ENCODE data around the gene TMEM255B.
"Not testable (repeated sequence)": the region's sequence is repeated elsewhere in the genome, so short reads cannot be mapped to it uniquely, and the experiment has no call there.

The TMEM255B gene

DNA sequence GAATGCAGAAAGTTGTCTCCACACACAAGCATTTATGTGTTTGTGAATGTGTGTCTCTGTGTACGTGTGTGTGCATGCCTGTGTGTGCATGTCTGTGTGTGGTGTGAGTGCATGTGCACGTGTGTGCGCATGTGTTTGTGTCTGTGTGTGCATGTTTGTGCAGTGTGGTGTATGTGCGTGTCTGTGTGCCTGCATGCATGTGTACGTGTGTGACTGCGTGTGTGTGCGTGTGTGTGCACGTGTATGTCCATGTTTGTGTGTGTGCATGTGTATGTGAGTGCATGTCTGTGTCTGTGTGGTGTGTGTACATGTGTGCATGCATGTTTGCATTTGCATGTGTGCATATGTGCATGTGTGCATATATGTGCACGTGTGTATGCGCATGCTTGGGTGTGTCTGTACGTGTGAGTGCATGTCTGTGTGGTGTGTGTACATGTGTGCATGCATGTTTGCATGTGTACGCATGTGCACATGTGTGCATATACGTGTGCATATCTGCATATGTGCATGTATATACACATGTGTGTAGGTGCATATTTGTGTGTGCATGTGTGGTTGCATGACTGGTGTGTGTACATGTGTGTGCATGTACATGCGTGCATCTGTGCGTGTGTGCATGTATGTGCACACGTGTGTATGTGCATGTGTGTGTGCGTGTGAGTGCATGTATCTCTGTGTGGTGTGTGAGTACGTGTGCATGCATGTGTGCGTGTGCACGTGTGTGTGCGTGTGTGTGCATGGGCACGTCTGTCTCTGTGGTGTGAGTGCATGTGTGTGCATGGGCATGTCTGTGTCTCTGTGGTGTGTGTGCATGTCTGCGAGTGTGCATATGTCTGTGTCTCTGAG is 8.2 kb upstream of the TMEM255B start:
- Histone ChIP-seq H3K4me3 (ENCODE audit: low read length in 2 of 2) (no peak overlapping the region), H3K4me1 (ENCODE audit: control insufficient read depth, insufficient read depth, low read length) (no peaks in the 10 kb centered on the region), H3K27me3 (ENCODE audit: control insufficient read depth in 1 of 2, insufficient read depth in 2 of 2, low read length in 2 of 2) (peaks cover 6 to 12% of the 10 kb centered on the region in 2 donors), H3K9ac (ENCODE audit: low read length in 2 of 2) (no peak overlapping the region), H3K27ac (ENCODE audit: low read length) (no peak overlapping the region), H3K9me3 (ENCODE audit: control insufficient read depth in 2 of 2, low read length in 2 of 2) (no peaks in the 10 kb centered on the region), H3K36me3 (ENCODE audit: control insufficient read depth in 2 of 2, insufficient read depth in 2 of 2, low read length in 2 of 2) (no peaks in the 10 kb centered on the region)

DNA sequence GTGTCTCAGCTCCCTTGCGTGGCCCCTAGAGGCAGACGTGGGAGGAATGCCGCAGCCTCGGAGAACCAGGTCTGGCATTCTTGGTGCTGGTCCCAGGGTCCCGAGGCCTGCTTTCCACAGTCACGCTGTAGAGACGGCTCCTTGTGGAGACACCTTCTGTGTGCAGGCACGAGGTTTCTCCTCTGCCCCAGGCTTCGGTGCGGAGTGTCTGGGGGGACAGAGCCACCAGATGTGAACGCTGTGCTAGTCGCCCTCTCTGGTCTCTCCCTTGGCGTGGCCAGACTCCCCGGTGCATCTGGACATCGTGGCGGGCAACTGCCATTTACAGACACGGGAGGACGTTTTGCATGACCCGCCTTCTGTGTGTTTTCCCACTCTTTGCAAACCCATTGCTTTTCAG is 7.5 kb upstream of the TMEM255B start:
- Histone ChIP-seq H3K4me1 (ENCODE audit: control insufficient read depth, insufficient read depth, low read length) (no peaks in the 10 kb centered on the region), H3K27ac (ENCODE audit: low read length) (no peak overlapping the region), H3K36me3 (ENCODE audit: control insufficient read depth in 2 of 2, insufficient read depth in 2 of 2, low read length in 2 of 2) (no peaks in the 10 kb centered on the region), H3K9ac (ENCODE audit: low read length in 2 of 2) (no peak overlapping the region), H3K9me3 (ENCODE audit: control insufficient read depth in 2 of 2, low read length in 2 of 2) (no peaks in the 10 kb centered on the region), H3K4me3 (ENCODE audit: low read length in 2 of 2) (no peak overlapping the region), H3K27me3 (ENCODE audit: control insufficient read depth in 1 of 2, insufficient read depth in 2 of 2, low read length in 2 of 2) (peaks cover 6 to 12% of the 10 kb centered on the region in 2 donors)

DNA sequence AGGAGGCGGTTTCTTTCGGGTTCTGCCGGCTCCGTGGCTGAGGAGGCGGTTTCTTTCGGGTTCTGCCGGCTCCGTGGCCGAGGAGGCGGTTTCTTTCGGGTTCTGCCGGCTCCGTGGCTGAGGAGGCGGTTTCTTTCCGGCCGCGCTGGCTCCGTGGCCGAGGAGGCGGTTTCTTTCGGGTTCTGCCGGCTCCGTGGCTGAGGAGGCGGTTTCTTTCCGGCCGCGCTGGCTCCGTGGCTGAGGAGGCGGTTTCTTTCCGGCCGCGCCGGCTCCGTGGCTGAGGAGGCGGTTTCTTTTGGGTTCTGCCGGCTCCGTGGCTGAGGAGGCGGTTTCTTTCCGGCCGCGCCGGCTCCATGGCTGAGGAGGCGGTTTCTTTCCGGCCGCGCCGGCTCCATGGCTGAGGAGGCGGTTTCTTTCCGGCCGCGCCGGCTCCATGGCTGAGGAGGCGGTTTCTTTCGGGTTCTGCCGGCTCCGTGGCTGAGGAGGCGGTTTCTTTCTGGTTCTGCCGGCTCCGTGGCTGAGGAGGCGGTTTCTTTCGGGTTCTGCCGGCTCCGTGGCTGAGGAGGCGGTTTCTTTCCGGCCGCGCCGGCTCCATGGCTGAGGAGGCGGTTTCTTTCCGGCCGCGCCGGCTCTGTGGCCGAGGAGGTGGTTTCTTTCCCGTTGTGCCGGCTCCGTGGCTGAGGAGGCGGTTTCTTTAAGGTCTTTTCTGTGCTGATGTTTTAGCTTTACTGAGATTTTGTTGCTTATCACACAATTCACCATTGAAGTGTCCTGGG is 6.6 kb upstream of the TMEM255B start:
- not testable (repeated sequence) for H3K9me3 ChIP-seq (ENCODE audit: control insufficient read depth in 2 of 2, low read length in 2 of 2); H3K4me1 ChIP-seq (ENCODE audit: control insufficient read depth, insufficient read depth, low read length); H3K4me3 ChIP-seq (ENCODE audit: low read length in 2 of 2); H3K9ac ChIP-seq (ENCODE audit: low read length in 2 of 2); H3K27ac ChIP-seq (ENCODE audit: low read length); H3K36me3 ChIP-seq (ENCODE audit: control insufficient read depth in 2 of 2, insufficient read depth in 2 of 2, low read length in 2 of 2)
- peaks cover 6 to 12% of the 10 kb centered on the region in 2 donors for H3K27me3 ChIP-seq (ENCODE audit: control insufficient read depth in 1 of 2, insufficient read depth in 2 of 2, low read length in 2 of 2)

DNA sequence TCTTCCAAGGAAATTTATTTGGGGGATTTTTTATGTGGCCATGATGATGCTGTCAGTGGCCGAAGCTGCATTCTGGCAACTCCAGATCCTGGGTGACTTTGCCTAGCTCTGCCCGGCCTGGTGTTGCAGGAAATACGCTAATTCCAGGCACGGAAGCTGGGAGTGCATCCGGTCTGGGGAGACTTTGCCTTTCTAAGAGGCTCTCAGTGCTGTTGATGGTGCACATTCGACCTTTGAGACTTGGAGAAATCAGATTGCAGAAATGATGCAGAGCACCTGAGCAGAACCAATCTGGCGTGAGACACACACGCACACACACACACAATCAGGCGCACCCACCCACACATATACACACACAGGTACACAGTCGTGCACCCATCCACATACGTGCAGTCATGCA is 5.9 kb upstream of the TMEM255B start:
- Histone ChIP-seq H3K27ac (ENCODE audit: low read length) (no peak overlapping the region), H3K9me3 (ENCODE audit: control insufficient read depth in 2 of 2, low read length in 2 of 2) (no peaks in the 10 kb centered on the region), H3K9ac (ENCODE audit: low read length in 2 of 2) (no peak overlapping the region), H3K36me3 (ENCODE audit: control insufficient read depth in 2 of 2, insufficient read depth in 2 of 2, low read length in 2 of 2) (no peaks in the 10 kb centered on the region), H3K4me3 (ENCODE audit: low read length in 2 of 2) (no peak overlapping the region), H3K27me3 (ENCODE audit: control insufficient read depth in 1 of 2, insufficient read depth in 2 of 2, low read length in 2 of 2) (peaks cover 6 to 12% of the 10 kb centered on the region in 2 donors), H3K4me1 (ENCODE audit: control insufficient read depth, insufficient read depth, low read length) (peaks cover 2% of the 10 kb centered on the region)

DNA sequence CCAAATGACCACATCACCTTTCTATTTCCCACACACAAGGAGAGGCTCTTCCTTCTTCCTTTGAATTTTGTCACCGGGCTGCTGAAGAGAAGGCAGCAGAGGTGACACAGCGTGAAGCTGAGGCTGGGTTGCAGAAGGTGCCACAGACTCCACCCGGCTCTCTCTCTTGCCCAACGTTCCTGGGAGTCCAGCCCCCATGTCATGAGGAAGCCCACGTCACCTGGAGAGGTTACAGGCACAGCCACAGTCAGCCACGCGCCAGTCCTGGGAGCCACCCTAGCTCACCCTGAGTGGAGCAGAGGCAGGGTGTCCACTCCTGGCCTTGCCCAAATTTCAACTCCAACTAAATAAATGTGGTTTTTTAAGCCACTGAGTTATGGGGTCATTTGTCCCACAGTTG is 4.8 kb upstream of the TMEM255B start:
- Histone ChIP-seq H3K27me3 (ENCODE audit: control insufficient read depth in 1 of 2, insufficient read depth in 2 of 2, low read length in 2 of 2) (peaks cover 6 to 12% of the 10 kb centered on the region in 2 donors), H3K4me3 (ENCODE audit: low read length in 2 of 2) (no peak overlapping the region), H3K27ac (ENCODE audit: low read length) (no peak overlapping the region), H3K36me3 (ENCODE audit: control insufficient read depth in 2 of 2, insufficient read depth in 2 of 2, low read length in 2 of 2) (no peaks in the 10 kb centered on the region), H3K4me1 (ENCODE audit: control insufficient read depth, insufficient read depth, low read length) (peaks cover 9% of the 10 kb centered on the region), H3K9me3 (ENCODE audit: control insufficient read depth in 2 of 2, low read length in 2 of 2) (no peaks in the 10 kb centered on the region), H3K9ac (ENCODE audit: low read length in 2 of 2) (no peak overlapping the region)

DNA sequence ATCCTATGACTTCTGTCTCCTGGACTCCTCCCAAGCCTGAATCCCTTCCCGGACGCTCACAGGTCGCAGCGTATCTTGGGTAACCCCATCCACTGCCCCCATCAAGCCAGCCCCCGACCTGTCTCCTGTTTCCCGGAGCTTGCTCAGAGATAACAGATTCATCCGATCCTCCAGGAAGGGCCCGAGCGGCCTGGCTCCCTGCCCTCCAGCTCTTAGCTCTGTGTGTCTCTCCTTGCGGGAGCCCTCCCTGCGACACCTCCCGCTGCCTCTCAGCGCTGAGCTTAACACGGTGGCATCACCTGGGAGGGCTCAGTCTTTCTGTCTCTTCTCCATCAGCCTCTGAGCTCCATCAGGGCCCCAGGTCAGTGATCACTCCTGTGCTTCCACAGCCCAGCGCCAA is 4.3 kb upstream of the TMEM255B start:
- Histone ChIP-seq H3K9me3 (ENCODE audit: control insufficient read depth in 2 of 2, low read length in 2 of 2) (no peaks in the 10 kb centered on the region), H3K36me3 (ENCODE audit: control insufficient read depth in 2 of 2, insufficient read depth in 2 of 2, low read length in 2 of 2) (no peaks in the 10 kb centered on the region), H3K4me3 (ENCODE audit: low read length in 2 of 2) (no peak overlapping the region), H3K4me1 (ENCODE audit: control insufficient read depth, insufficient read depth, low read length) (peaks cover 14% of the 10 kb centered on the region), H3K9ac (ENCODE audit: low read length in 2 of 2) (no peak overlapping the region), H3K27ac (ENCODE audit: low read length) (no peak overlapping the region), H3K27me3 (ENCODE audit: control insufficient read depth in 1 of 2, insufficient read depth in 2 of 2, low read length in 2 of 2) (peaks cover 6 to 14% of the 10 kb centered on the region in 2 donors)

DNA sequence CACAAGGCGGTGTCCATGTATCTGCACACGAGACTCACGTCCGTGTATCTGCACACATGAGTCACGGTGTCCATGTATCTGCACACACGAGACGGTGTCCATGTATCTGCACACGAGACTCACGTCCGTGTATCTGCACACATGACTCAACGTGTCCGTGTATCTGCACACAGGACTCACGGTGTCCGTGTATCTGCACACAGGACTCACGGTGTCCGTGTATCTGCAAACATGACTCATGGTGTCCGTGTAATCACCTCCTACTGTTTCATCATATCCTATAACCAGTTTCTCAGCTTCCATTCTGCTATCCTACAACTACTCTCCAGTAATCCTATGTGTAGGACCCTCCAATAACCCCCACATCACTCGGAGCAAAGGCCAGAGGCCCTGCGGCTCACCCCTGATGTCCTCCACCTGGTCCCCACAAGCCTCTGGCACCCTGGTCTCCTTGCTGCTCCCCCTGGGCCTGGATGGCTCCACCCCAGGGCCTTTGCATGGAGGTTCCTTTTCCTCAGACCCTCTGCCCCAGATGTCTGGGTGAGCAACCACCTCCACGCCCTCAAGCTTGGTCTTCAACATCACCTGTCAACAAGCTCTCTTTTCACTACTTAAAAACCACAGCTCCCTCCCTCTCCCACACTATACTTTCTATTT is 2.5 kb upstream of the TMEM255B start:
- H3K9ac ChIP-seq (ENCODE audit: low read length in 2 of 2), result no peak overlapping the region
- H3K27me3 ChIP-seq (ENCODE audit: control insufficient read depth in 1 of 2, insufficient read depth in 2 of 2, low read length in 2 of 2), result peaks cover 6 to 18% of the 10 kb centered on the region in 2 donors
- no peaks in the 10 kb centered on the region for H3K36me3 ChIP-seq (ENCODE audit: control insufficient read depth in 2 of 2, insufficient read depth in 2 of 2, low read length in 2 of 2)
- no peaks in the 10 kb centered on the region for H3K9me3 ChIP-seq (ENCODE audit: control insufficient read depth in 2 of 2, low read length in 2 of 2)
- peaks cover 18% of the 10 kb centered on the region for H3K4me1 ChIP-seq (ENCODE audit: control insufficient read depth, insufficient read depth, low read length)
- no peak overlapping the region for H3K27ac ChIP-seq (ENCODE audit: low read length)
- no peak overlapping the region for H3K4me3 ChIP-seq (ENCODE audit: low read length in 2 of 2)

DNA sequence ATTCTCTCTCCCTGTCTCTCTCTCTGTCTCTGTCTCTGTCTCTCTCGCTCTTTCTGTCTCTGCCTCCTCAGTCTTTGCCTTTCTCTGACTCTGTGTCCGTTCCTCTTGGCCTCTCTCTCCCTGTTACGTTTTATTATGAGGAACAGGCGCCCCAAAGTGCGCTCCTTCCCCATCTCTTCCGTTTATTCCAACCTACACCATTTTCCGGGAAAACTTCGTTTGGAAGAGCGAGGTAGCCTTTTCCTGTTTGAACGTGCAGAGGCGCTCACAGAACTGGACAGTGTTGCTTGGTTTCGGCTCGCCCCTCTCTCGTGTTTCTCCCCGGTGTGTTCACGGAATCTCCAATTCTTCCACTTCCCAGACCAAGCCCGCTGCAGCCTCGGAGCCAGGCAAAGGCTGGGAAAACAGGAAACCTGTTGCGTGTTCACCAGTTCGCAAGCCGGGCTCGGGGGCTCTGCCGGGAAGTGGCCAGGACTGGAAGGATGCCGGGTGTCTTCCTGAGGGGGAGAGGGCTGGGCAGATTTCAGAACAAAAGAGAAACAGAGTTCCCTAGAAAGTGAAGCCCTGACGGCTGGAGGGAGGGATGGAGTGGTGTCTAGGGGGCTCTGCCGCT is 605 bp downstream of the TMEM255B start:
- no peaks in the 10 kb centered on the region for H3K36me3 ChIP-seq (ENCODE audit: control insufficient read depth in 2 of 2, insufficient read depth in 2 of 2, low read length in 2 of 2)
- no peak overlapping the region for H3K27ac ChIP-seq (ENCODE audit: low read length)
- H3K4me3 ChIP-seq (ENCODE audit: low read length in 2 of 2), result peak overlapping the region; percentile 65 to 87
- peak overlapping the region; percentile 49 to 69 for H3K9ac ChIP-seq (ENCODE audit: low read length in 2 of 2)
- peaks cover 18% of the 10 kb centered on the region for H3K4me1 ChIP-seq (ENCODE audit: control insufficient read depth, insufficient read depth, low read length)
- H3K27me3 ChIP-seq (ENCODE audit: control insufficient read depth in 1 of 2, insufficient read depth in 2 of 2, low read length in 2 of 2), result peaks cover 7 to 12% of the 10 kb centered on the region in 2 donors
- no peaks in the 10 kb centered on the region for H3K9me3 ChIP-seq (ENCODE audit: control insufficient read depth in 2 of 2, low read length in 2 of 2)

DNA sequence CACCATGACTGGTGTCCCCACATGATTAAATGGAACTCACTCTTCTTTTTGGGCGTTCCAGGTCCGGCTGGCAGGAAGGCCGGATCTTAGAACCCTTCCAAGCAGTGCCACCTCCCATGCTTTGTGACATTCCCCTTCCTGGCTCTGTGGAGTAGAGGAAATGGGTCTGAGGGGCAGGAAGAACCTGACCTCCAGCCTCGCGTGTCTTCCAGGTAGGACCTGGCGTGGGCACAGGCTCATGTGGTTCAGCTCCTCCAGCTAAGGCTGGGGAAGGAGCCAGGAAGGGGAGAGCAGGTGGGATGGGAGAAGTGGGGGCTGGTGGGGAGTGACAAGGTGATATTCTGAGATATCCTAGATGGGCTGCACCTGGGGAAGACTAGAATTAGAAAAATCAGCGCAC is 2.1 kb downstream of the TMEM255B start:
- peaks cover 2 to 6% of the 10 kb centered on the region in 2 donors for H3K27me3 ChIP-seq (ENCODE audit: control insufficient read depth in 1 of 2, insufficient read depth in 2 of 2, low read length in 2 of 2)
- H3K9ac ChIP-seq (ENCODE audit: low read length in 2 of 2), result no peak overlapping the region
- peaks cover 18% of the 10 kb centered on the region for H3K4me1 ChIP-seq (ENCODE audit: control insufficient read depth, insufficient read depth, low read length)
- no peaks in the 10 kb centered on the region for H3K36me3 ChIP-seq (ENCODE audit: control insufficient read depth in 2 of 2, insufficient read depth in 2 of 2, low read length in 2 of 2)
- H3K27ac ChIP-seq (ENCODE audit: low read length), result no peak overlapping the region
- no peak overlapping the region for H3K4me3 ChIP-seq (ENCODE audit: low read length in 2 of 2)
- H3K9me3 ChIP-seq (ENCODE audit: control insufficient read depth in 2 of 2, low read length in 2 of 2), result no peaks in the 10 kb centered on the region

DNA sequence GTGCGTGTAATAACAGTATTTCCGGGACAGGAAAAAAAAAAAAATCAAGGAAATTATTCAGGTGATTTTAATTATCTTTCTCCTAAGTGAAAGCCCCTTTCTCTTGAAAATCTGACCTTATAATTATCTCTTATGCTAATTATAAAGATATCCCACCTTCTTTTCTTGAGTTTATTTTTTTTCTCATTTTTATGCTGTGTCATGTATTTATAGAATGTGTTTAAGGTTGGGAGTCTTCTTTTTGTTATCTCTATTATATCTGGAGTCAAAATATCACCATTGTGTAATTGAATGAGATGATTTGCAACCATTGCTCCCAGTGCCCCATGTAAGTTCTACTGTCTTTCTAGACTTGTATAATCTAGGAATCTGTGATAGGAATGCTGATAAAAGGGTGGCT is 3.0 kb downstream of the TMEM255B start:
- H3K27me3 ChIP-seq (ENCODE audit: control insufficient read depth in 1 of 2, insufficient read depth in 2 of 2, low read length in 2 of 2), result peaks cover 2 to 6% of the 10 kb centered on the region in 2 donors

More for the DNA sequence above, 3.0 kb downstream of the TMEM255B start:
- Histone ChIP-seq H3K27ac (ENCODE audit: low read length) (no peak overlapping the region), H3K36me3 (ENCODE audit: control insufficient read depth in 2 of 2, insufficient read depth in 2 of 2, low read length in 2 of 2) (no peaks in the 10 kb centered on the region), H3K9ac (ENCODE audit: low read length in 2 of 2) (no peak overlapping the region), H3K9me3 (ENCODE audit: control insufficient read depth in 2 of 2, low read length in 2 of 2) (no peaks in the 10 kb centered on the region), H3K4me1 (ENCODE audit: control insufficient read depth, insufficient read depth, low read length) (peaks cover 18% of the 10 kb centered on the region), H3K4me3 (ENCODE audit: low read length in 2 of 2) (no peak overlapping the region)

Data from stomach smooth muscle (tissue), 2 donors.